Upper lobe of left lung (tissue), 6 donors: ENCODE data around the gene GID8. TPM values are rescaled to one million over a fixed set of nuclear protein-coding genes. Genes with fewer than 3 reads are reported as not detected.

Experiments
- ATAC-seq, 2 donors: fragments of 200-7000 bp; cut with Tn5 transposase; one replicate each; pipeline ENCODE4 v1.9.1; 2022; ENCODE audit warnings: mild to moderate bottlenecking in 2 of 2, moderate library complexity in 2 of 2; ENCODE audit not compliant: low FRiP score in 2 of 2
- DNase-seq, 2 donors: peaks; one replicate each; pipeline ENCODE4 v3.0.0-alpha.2; 2019 to 2020
- H3K27ac ChIP-seq, 4 donors: fragments of 200-600 bp; sonication (generic); one replicate each; pipeline ENCODE4 v1.5.1; 2016 to 2019
- H3K27me3 ChIP-seq, 4 donors: fragments of 200-600 bp; sonication (generic); one replicate each; pipeline ENCODE4 v1.5.1; 2017 to 2019
- H3K36me3 ChIP-seq, 4 donors: fragments of 200-600 bp; sonication (generic); one replicate each; pipeline ENCODE4 v1.5.1; 2016 to 2019
- H3K4me1 ChIP-seq, 4 donors: fragments of 200-600 bp; sonication (generic); one replicate each; pipeline ENCODE4 v1.5.1; 2018 to 2019
- H3K4me3 ChIP-seq, 4 donors: fragments of 200-600 bp; sonication (generic); one replicate each; pipeline ENCODE4 v1.5.1; 2017 to 2019; ENCODE audit warnings: mild to moderate bottlenecking in 2 of 4, moderate library complexity in 1 of 4
- H3K9me3 ChIP-seq, 4 donors: fragments of 200-600 bp; sonication (generic); one replicate each; pipeline ENCODE4 v1.5.1; 2018 to 2019
- EP300 ChIP-seq, 4 donors: sonication (generic); formaldehyde crosslinking; IDR thresholded peaks; one replicate each; pipeline ENCODE4 v1.5.1; 2017; ENCODE audit warnings: antibody characterized with exemption in 4 of 4, control low read depth in 2 of 4
- POLR2A ChIP-seq, 4 donors: fragments of 450-650 bp; IDR thresholded peaks; one replicate each; pipeline ENCODE4 v1.5.1; 2016 to 2017; ENCODE audit warnings: antibody characterized with exemption in 4 of 4, mild to moderate bottlenecking in 2 of 4
- POLR2AphosphoS5 ChIP-seq, 2 donors: sonication (generic); formaldehyde crosslinking; IDR thresholded peaks; one replicate each; pipeline ENCODE4 v1.5.1; 2017; ENCODE audit warnings: antibody characterized with exemption in 2 of 2
- WGBS, 2 donors: methylation state at CpG; one replicate each; pipeline ENCODE4 v1.1.5; 2017 to 2018; 5-methylcytosine and 5-hydroxymethylcytosine counted together
- total RNA-seq, 6 donors: library from RNA; depleted of rRNA in 4 of 6; stranded (reverse); fragments of >200 nt in 4 of 6; gene quantifications; one replicate each; pipeline versions ENCODE4 v1.1.0 to v1.2.1, GENCODE V29; 2016 to 2021
- TF ChIP-seq, protein P1 (sequence below), 6 experiments: fragments of 450-650 bp in 4 of 6; fragments of 200-600 bp in 2 of 6; sonication (generic) in 2 of 6; IDR thresholded peaks; one replicate each; pipeline ENCODE4 v1.5.1; 2016 to 2019; ENCODE audit warnings: antibody characterized with exemption in 6 of 6
- donor health status: DM: no; HTN: no; CAD: no; lungs with moderate emphysema.
- donor health status: DM: no; HTN: yes; CAD: no; lungs with severe emphysema.

The GID8 gene
- total RNA-seq, 6 donors from 2014 or later = 18.6 to 33.2 (median 26.3) TPM

DNA sequence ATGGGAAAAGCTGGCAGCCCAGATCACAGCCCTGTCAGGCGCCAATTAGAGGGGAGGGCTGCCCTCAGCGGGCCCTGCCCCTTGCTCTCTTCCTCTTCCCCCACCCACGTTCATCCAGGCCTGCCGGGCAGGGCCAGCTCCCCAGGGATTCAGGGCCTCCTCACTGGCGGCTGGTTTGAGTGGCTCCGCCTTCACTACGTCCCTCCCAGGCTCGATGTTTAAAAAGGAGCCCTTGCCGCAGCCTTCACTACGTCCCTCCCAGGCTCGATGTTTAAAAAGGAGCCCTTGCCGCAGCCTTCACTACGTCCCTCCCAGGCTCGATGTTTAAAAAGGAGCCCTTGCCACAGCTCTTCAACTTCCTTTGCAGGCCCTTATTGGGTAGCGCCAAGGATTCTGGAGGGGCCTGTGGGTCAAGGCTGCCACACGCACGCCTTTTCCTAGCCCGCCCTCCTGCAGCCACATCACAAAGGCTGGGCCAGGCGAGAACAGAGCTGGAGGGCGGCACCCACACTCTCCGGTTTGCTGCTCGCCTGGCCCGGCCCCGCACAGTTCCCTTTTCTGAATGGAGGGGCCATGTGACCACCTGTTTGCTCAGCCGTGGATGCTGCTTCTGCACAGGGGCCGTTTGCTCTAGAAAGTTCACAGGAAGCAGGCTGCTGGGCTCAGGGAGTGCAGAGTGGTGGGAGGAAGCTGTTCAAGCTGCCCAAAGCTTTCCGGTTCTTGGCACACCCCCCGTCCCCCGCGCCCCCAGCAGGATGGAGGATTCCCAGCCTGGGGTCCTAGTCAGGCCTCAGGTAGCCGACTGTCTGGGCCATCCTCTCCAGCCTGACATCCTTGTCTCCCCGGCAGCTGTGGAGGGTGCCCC, 16.1 kb downstream of the GID8 start:
- TF ChIP-seq, protein P1, sequence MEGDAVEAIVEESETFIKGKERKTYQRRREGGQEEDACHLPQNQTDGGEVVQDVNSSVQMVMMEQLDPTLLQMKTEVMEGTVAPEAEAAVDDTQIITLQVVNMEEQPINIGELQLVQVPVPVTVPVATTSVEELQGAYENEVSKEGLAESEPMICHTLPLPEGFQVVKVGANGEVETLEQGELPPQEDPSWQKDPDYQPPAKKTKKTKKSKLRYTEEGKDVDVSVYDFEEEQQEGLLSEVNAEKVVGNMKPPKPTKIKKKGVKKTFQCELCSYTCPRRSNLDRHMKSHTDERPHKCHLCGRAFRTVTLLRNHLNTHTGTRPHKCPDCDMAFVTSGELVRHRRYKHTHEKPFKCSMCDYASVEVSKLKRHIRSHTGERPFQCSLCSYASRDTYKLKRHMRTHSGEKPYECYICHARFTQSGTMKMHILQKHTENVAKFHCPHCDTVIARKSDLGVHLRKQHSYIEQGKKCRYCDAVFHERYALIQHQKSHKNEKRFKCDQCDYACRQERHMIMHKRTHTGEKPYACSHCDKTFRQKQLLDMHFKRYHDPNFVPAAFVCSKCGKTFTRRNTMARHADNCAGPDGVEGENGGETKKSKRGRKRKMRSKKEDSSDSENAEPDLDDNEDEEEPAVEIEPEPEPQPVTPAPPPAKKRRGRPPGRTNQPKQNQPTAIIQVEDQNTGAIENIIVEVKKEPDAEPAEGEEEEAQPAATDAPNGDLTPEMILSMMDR (IDR thresholded peaks at IDR 0.05) = no peak
- TF ChIP-seq POLR2AphosphoS5 (IDR thresholded peaks at IDR 0.05) = peak in 1 of 2 donors; percentile 33
- no peak for TF ChIP-seq EP300 (IDR thresholded peaks at IDR 0.05)
- peak in 1 of 4 donors; percentile 36 for TF ChIP-seq POLR2A (IDR thresholded peaks at IDR 0.05)
- DNase-seq (peak; percentile 85 to 88), ATAC-seq (peak; percentile 85 to 89)
- Histone ChIP-seq H3K4me3 (peak overlapping the region in 3 of 4 donors; percentile 36 to 52 (median 41)), H3K27ac (peak overlapping the region; percentile 77 to 87 (median 85)), H3K4me1 (peaks cover 26 to 45% (median 31%) of the 10 kb centered on the region in 4 donors), H3K9me3 (no peaks in the 10 kb centered on the region), H3K27me3 (no peaks in the 10 kb centered on the region), H3K36me3 (peaks cover 0 to 17% (median 10%) of the 10 kb centered on the region in 4 donors)
- WGBS, 2 donors = 4 to 7% methylated on average over 22 to 32 of the region's 32 CpGs

DNA sequence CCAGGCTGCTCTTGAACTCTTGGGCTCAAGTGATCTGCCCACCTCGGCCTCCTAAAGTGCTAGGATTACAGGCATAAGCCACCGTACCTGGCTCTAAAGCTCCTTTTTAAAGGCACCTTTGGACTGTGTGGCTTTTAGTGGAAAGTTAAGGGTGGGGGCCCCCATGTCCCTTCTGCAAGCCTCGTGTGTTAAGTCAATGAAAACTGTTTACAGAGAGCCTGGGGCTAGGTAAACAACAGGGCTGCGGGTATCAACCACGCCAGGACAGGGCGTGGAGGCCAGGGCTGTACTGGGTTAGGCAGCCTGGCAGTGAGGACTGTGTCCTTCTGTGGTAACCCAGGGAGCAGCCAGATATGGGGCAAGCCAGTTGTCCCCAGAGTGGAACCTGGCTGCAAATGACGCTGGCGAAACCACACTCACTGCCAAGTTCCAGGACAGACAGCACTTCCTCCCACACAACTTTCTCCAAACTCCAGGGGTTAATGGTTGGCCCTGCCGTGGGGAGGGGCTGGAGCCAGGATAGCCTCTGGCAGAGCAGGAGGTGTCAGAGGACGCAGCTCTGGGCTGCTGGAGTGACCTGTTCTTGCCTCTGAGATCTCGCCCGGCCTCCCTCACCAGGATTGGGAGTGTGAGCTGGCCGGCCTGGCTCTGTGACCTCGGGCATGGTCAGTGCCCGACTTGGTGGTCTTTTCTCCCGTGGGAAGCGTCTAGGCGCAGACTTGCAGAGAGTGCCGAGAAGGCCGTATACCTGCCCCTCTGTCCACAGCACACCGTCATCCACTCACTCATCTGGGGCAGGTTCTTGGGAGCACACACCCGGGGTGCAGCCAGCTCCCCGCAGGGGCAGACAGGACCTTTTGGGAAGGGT, 17.8 kb downstream of the GID8 start:
- peaks cover 26 to 45% (median 31%) of the 10 kb centered on the region in 4 donors for H3K4me1 ChIP-seq
- H3K27me3 ChIP-seq = no peaks in the 10 kb centered on the region
- 68 to 72% methylated on average over 14 to 23 of the region's 23 CpGs for WGBS, 2 donors
- DNase-seq (peak in 1 of 2 donors; percentile 37), ATAC-seq (no peak)
- H3K9me3 ChIP-seq = no peaks in the 10 kb centered on the region
- H3K36me3 ChIP-seq = no peaks in the 10 kb centered on the region
- no peak overlapping the region for H3K4me3 ChIP-seq
- no peak overlapping the region for H3K27ac ChIP-seq
- TF ChIP-seq, protein P1 (IDR thresholded peaks at IDR 0.05) = no peak
- TF ChIP-seq POLR2AphosphoS5 (IDR thresholded peaks at IDR 0.05) = no peak
- no peak for TF ChIP-seq POLR2A (IDR thresholded peaks at IDR 0.05)
- TF ChIP-seq EP300 (IDR thresholded peaks at IDR 0.05) = no peak

DNA sequence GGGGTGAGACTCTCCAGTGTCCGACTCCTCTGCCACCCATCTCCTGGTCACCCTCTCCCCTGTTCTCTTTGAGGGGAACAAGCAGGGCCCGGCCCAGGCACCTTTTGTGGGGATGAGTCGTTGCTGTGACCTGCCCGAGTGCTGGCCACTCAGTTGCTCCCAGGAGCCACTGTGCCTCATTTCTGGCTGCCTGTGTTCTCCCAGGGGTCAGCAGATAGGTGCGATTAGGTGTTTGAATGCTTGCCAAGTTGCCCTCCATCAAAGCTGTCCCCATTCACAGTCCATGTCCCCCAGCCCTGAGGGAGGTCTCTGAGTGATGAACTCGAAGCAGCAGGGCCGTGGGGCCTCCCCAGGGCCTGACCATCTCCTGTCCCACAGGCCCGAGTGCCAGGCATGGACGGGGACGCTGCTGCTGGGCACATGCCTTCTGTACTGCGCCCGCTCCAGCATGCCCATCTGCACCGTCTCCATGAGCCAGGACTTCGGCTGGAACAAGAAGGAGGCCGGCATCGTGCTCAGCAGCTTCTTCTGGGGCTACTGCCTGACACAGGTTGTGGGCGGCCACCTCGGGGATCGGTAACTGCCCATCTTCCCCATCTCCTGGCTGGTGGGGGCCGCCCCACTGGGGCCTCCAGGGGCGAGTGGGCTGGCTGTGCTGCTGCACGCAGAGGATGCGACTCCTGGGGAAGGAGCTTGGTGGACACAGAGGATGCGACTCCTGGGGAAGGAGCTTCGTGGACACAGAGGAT, 18.6 kb downstream of the GID8 start:
- WGBS, 2 donors = 90 to 95% methylated on average over 11 to 24 of the region's 25 CpGs
- peaks cover 26 to 44% (median 31%) of the 10 kb centered on the region in 4 donors for H3K4me1 ChIP-seq
- H3K4me3 ChIP-seq = no peak overlapping the region
- ATAC-seq (no peak), DNase-seq (peak in 1 of 2 donors; percentile 63)
- no peaks in the 10 kb centered on the region for H3K27me3 ChIP-seq
- H3K27ac ChIP-seq = no peak overlapping the region
- H3K36me3 ChIP-seq = no peaks in the 10 kb centered on the region
- no peaks in the 10 kb centered on the region for H3K9me3 ChIP-seq
- TF ChIP-seq POLR2AphosphoS5 (IDR thresholded peaks at IDR 0.05) = no peak
- no peak for TF ChIP-seq EP300 (IDR thresholded peaks at IDR 0.05)
- TF ChIP-seq, protein P1 (IDR thresholded peaks at IDR 0.05) = no peak
- no peak for TF ChIP-seq POLR2A (IDR thresholded peaks at IDR 0.05)
